ENCODE measurements around the gene ADORA3. TPM values are rescaled to one million over a fixed set of nuclear protein-coding genes. Genes with fewer than 3 reads are reported as not detected.

Gene ADORA3
- total RNA-seq, 2 donors from 2014 or later, result 1.2 to 1.3 TPM

DNA sequence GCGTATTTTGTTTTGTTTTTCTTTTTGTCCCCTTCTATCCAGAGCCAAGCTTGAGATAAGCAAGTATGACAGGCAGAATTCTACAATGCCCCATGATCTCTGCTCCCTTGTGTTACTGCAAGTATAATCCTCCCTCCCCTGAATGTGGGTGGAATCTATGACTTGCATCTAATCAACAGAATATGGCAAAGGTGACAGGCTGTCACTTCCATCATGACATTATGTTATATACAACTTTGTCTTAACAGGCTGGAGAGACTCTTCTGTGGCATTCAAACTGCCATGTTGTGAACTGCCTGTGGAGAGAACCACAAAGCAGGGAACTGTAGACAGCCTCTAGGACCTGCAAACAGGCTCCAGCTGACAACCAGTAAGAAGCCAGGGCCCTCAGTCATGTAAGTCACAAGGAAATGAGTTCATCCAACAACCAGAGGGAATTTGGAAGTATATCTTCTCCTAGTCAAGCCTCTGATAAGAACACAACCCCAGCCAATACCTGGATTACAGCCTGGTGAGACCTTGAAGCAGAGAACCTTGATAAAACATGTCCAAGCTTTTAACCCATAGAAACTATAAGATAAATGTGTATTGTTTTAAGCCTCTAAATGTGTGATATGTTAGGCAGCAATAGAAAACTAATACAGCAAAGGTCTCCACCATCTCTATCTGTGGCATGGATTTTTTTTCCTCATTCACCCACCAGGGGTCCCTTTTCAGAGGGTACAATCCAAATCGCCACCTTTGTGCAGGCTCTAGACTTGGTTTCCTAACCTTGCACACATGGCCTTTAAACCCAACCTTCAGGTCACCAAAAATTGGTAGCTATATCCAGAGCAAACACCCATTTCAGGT, 35.3 kb downstream of the ADORA3 start:
- TF ChIP-seq, protein P1, sequence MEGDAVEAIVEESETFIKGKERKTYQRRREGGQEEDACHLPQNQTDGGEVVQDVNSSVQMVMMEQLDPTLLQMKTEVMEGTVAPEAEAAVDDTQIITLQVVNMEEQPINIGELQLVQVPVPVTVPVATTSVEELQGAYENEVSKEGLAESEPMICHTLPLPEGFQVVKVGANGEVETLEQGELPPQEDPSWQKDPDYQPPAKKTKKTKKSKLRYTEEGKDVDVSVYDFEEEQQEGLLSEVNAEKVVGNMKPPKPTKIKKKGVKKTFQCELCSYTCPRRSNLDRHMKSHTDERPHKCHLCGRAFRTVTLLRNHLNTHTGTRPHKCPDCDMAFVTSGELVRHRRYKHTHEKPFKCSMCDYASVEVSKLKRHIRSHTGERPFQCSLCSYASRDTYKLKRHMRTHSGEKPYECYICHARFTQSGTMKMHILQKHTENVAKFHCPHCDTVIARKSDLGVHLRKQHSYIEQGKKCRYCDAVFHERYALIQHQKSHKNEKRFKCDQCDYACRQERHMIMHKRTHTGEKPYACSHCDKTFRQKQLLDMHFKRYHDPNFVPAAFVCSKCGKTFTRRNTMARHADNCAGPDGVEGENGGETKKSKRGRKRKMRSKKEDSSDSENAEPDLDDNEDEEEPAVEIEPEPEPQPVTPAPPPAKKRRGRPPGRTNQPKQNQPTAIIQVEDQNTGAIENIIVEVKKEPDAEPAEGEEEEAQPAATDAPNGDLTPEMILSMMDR (IDR thresholded peaks at IDR 0.05), result no peak
- no peaks in the 10 kb centered on the region for H3K36me3 ChIP-seq

DNA sequence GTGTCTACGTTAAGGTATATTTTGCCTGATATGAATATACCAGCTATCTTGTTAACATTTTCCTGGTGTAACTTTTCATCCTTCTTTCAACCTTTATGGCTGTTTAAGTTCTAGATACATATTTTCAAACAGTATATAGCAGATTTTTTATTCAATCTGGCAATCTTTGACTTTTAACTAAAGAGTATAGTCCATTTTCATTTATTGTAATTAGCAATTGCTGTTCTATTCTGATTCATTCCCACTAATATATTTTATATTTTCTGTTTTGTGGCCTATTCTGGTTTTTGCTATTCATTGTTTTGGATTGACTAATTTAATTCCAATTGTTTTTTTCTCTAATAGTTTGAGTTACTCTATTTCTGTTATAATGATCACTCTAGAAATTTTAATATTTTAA, 37.0 kb downstream of the ADORA3 start:
- H3K4me3 ChIP-seq, result no peak overlapping the region
- intact Hi-C loops (cut with DNase I), result no loop called here
- no peak overlapping the region for H3K9ac ChIP-seq (ENCODE audit: low read depth in 2 of 2, low read length in 2 of 2)
- DNase-seq, result no peak
- TF ChIP-seq, protein P1 (IDR thresholded peaks at IDR 0.05), result no peak
- no peaks in the 10 kb centered on the region for H3K36me3 ChIP-seq
- H3K4me1 ChIP-seq, result no peaks in the 10 kb centered on the region
- H3K27me3 ChIP-seq, result no peaks in the 10 kb centered on the region
- H3K9me3 ChIP-seq, result no peaks in the 10 kb centered on the region
- no peak overlapping the region for H3K27ac ChIP-seq

More for the DNA sequence above, 35.3 kb downstream of the ADORA3 start:
- no peak overlapping the region for H3K27ac ChIP-seq
- DNase-seq, result no peak
- intact Hi-C loops (cut with DNase I), result no loop called here
- H3K4me3 ChIP-seq, result no peak overlapping the region
- H3K27me3 ChIP-seq, result no peaks in the 10 kb centered on the region
- H3K4me1 ChIP-seq, result no peaks in the 10 kb centered on the region
- no peaks in the 10 kb centered on the region for H3K9me3 ChIP-seq
- H3K9ac ChIP-seq (ENCODE audit: low read depth in 2 of 2, low read length in 2 of 2), result no peak overlapping the region

GRCh38 chr1:111465754-111466153, 37.7 kb downstream of the ADORA3 start:
- Histone ChIP-seq H3K36me3 (no peaks in the 10 kb centered on the region), H3K4me1 (no peaks in the 10 kb centered on the region), H3K27ac (no peak overlapping the region), H3K9me3 (no peaks in the 10 kb centered on the region), H3K4me3 (no peak overlapping the region), H3K9ac (ENCODE audit: low read depth in 2 of 2, low read length in 2 of 2) (no peak overlapping the region), H3K27me3 (no peaks in the 10 kb centered on the region)
- TF ChIP-seq, protein P1 (IDR thresholded peaks at IDR 0.05), result no peak
- intact Hi-C loops (cut with DNase I), result no loop called here
- no peak for DNase-seq

GRCh38 chr1:111463029-111463683, 40.3 kb downstream of the ADORA3 start:
- Histone ChIP-seq H3K9ac (ENCODE audit: low read depth in 2 of 2, low read length in 2 of 2) (no peak overlapping the region), H3K27ac (no peak overlapping the region), H3K4me3 (no peak overlapping the region), H3K36me3 (peaks cover 5% of the 10 kb centered on the region), H3K4me1 (no peaks in the 10 kb centered on the region), H3K9me3 (no peaks in the 10 kb centered on the region), H3K27me3 (no peaks in the 10 kb centered on the region)
- TF ChIP-seq, protein P1 (IDR thresholded peaks at IDR 0.05), result no peak
- intact Hi-C loops (cut with DNase I), result no loop called here
- DNase-seq, result no peak

DNA sequence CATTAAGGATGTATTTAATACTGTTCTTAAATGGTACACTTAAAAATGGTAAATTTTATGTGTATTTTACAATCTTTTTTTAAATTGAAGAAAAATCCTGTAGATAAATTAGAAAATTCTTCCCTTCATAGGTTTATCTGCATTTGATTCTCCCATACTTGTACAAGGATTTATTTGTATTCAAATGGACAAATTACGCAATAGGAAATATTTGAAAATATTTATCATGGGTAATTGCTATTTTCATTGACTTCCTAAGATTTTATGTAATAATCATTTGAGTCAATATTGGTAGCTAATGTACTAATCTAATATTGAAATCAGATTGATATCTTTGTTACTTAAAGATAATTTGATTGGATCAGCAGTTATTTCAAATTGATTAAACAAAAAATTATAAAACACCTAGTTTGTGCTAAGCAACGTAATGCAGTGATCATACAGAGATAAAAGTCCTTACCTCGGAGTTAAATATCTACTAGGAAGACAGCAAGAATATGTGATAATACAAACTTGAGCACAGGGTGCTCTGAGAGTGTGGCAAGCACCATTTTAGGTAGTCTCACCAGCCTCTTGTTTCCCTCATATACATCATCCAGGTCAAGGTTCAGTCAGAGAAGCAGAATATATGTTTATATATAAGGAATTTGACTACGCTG, 40.9 kb downstream of the ADORA3 start:
- DNase-seq, result no peak
- TF ChIP-seq, protein P1 (IDR thresholded peaks at IDR 0.05), result no peak
- no peaks in the 10 kb centered on the region for H3K9me3 ChIP-seq
- no peak overlapping the region for H3K27ac ChIP-seq
- intact Hi-C loops (cut with DNase I), result no loop called here
- no peaks in the 10 kb centered on the region for H3K27me3 ChIP-seq
- no peak overlapping the region for H3K4me3 ChIP-seq
- no peaks in the 10 kb centered on the region for H3K4me1 ChIP-seq
- H3K36me3 ChIP-seq, result peaks cover 7% of the 10 kb centered on the region
- H3K9ac ChIP-seq (ENCODE audit: low read depth in 2 of 2, low read length in 2 of 2), result no peak overlapping the region

Data from colonic mucosa (tissue), 4 donors.